ENCODE measurements around the gene SH3GL3. TPM values are rescaled to one million over a fixed set of nuclear protein-coding genes. Genes with fewer than 3 reads are reported as not detected.

SH3GL3 gene
- polyA plus RNA-seq, 1 of the 3 experiments (the other 2 are of a cell fraction) = not detected

DNA sequence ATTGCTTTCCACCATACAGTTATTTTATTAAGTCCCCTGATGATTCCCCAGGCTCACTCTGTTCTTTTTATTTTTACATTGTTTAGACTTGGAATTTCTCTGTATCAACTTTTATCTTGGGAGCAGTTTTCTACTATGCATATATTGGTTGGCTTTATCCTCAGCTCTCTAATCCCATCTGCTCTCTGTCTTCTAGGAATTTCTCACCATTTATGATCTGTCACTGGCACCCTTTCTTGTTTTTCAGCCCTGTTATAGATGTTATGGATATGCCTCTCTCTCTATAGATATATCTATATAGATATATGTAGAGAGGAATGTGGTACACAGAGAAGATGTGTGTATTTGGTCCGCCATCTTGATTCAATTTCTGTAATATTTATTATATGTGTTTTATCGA lies 90.5 kb downstream of the SH3GL3 start:
- POLR2A ChIA-PET = no interaction called here
- no peak overlapping the region for H3K9ac ChIP-seq
- TF ChIP-seq TEAD4 (IDR thresholded peaks at IDR 0.05; ENCODE audit: borderline replicate concordance, insufficient read depth) (no peak), ELF1 (IDR thresholded peaks at IDR 0.05) (no peak), SIN3A (IDR thresholded peaks at IDR 0.05; ENCODE audit: borderline replicate concordance, low read depth, low read length) (no peak), FOXJ3 (CRISPR knock-in tag; IDR thresholded peaks at IDR 0.05) (no peak), EP300 (IDR thresholded peaks at IDR 0.05; ENCODE audit: borderline replicate concordance in 1 of 2, low read depth in 1 of 2, low read length in 1 of 2) (no peak), MEF2A (IDR thresholded peaks at IDR 0.05; ENCODE audit: borderline replicate concordance, low read depth) (no peak), JUND (IDR thresholded peaks at IDR 0.05) (no peak), RCOR1 (IDR thresholded peaks at IDR 0.05; ENCODE audit: low read length) (no peak), NRF1 (IDR thresholded peaks at IDR 0.05; ENCODE audit: low read depth, low read length) (no peak), RXRA (IDR thresholded peaks at IDR 0.05; ENCODE audit: borderline replicate concordance, low read depth) (no peak), NFIC (IDR thresholded peaks at IDR 0.05; ENCODE audit: borderline replicate concordance) (no peak), FOXM1 (IDR thresholded peaks at IDR 0.05; ENCODE audit: low read depth) (no peak)
- TF ChIP-seq, protein P1, sequence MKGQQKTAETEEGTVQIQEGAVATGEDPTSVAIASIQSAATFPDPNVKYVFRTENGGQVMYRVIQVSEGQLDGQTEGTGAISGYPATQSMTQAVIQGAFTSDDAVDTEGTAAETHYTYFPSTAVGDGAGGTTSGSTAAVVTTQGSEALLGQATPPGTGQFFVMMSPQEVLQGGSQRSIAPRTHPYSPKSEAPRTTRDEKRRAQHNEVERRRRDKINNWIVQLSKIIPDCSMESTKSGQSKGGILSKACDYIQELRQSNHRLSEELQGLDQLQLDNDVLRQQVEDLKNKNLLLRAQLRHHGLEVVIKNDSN (IDR thresholded peaks at IDR 0.05; ENCODE audit: borderline replicate concordance, low read depth) = no peak
- TF ChIP-seq, protein P2, sequence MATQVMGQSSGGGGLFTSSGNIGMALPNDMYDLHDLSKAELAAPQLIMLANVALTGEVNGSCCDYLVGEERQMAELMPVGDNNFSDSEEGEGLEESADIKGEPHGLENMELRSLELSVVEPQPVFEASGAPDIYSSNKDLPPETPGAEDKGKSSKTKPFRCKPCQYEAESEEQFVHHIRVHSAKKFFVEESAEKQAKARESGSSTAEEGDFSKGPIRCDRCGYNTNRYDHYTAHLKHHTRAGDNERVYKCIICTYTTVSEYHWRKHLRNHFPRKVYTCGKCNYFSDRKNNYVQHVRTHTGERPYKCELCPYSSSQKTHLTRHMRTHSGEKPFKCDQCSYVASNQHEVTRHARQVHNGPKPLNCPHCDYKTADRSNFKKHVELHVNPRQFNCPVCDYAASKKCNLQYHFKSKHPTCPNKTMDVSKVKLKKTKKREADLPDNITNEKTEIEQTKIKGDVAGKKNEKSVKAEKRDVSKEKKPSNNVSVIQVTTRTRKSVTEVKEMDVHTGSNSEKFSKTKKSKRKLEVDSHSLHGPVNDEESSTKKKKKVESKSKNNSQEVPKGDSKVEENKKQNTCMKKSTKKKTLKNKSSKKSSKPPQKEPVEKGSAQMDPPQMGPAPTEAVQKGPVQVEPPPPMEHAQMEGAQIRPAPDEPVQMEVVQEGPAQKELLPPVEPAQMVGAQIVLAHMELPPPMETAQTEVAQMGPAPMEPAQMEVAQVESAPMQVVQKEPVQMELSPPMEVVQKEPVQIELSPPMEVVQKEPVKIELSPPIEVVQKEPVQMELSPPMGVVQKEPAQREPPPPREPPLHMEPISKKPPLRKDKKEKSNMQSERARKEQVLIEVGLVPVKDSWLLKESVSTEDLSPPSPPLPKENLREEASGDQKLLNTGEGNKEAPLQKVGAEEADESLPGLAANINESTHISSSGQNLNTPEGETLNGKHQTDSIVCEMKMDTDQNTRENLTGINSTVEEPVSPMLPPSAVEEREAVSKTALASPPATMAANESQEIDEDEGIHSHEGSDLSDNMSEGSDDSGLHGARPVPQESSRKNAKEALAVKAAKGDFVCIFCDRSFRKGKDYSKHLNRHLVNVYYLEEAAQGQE (IDR thresholded peaks at IDR 0.05; ENCODE audit: low read depth, low read length) = no peak
- TF ChIP-seq, protein P3, sequence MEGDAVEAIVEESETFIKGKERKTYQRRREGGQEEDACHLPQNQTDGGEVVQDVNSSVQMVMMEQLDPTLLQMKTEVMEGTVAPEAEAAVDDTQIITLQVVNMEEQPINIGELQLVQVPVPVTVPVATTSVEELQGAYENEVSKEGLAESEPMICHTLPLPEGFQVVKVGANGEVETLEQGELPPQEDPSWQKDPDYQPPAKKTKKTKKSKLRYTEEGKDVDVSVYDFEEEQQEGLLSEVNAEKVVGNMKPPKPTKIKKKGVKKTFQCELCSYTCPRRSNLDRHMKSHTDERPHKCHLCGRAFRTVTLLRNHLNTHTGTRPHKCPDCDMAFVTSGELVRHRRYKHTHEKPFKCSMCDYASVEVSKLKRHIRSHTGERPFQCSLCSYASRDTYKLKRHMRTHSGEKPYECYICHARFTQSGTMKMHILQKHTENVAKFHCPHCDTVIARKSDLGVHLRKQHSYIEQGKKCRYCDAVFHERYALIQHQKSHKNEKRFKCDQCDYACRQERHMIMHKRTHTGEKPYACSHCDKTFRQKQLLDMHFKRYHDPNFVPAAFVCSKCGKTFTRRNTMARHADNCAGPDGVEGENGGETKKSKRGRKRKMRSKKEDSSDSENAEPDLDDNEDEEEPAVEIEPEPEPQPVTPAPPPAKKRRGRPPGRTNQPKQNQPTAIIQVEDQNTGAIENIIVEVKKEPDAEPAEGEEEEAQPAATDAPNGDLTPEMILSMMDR (IDR thresholded peaks at IDR 0.05) = no peak
- TF ChIP-seq, protein P4, sequence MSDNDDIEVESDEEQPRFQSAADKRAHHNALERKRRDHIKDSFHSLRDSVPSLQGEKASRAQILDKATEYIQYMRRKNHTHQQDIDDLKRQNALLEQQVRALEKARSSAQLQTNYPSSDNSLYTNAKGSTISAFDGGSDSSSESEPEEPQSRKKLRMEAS (IDR thresholded peaks at IDR 0.05; ENCODE audit: low read depth) = no peak
- TF ChIP-seq, protein P5, sequence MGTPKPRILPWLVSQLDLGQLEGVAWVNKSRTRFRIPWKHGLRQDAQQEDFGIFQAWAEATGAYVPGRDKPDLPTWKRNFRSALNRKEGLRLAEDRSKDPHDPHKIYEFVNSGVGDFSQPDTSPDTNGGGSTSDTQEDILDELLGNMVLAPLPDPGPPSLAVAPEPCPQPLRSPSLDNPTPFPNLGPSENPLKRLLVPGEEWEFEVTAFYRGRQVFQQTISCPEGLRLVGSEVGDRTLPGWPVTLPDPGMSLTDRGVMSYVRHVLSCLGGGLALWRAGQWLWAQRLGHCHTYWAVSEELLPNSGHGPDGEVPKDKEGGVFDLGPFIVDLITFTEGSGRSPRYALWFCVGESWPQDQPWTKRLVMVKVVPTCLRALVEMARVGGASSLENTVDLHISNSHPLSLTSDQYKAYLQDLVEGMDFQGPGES (IDR thresholded peaks at IDR 0.05; ENCODE audit: low read depth, low read length) = no peak
- TF ChIP-seq, protein P6, sequence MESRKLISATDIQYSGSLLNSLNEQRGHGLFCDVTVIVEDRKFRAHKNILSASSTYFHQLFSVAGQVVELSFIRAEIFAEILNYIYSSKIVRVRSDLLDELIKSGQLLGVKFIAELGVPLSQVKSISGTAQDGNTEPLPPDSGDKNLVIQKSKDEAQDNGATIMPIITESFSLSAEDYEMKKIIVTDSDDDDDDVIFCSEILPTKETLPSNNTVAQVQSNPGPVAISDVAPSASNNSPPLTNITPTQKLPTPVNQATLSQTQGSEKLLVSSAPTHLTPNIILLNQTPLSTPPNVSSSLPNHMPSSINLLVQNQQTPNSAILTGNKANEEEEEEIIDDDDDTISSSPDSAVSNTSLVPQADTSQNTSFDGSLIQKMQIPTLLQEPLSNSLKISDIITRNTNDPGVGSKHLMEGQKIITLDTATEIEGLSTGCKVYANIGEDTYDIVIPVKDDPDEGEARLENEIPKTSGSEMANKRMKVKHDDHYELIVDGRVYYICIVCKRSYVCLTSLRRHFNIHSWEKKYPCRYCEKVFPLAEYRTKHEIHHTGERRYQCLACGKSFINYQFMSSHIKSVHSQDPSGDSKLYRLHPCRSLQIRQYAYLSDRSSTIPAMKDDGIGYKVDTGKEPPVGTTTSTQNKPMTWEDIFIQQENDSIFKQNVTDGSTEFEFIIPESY (IDR thresholded peaks at IDR 0.05; ENCODE audit: borderline replicate concordance, low read depth) = no peak
- H3K9me3 ChIP-seq = no peaks in the 10 kb centered on the region
- H3F3A ChIP-seq (replicated peaks; ENCODE audit: insufficient read depth) = no peaks in the 10 kb centered on the region
- WGBS (ENCODE audit: low lambda C conversion rate) = 9% methylated on average over 2 of the region's 2 CpGs
- H3K4me3 ChIP-seq (ENCODE audit: low read depth in 2 of 2, low read length in 1 of 2) = no peak overlapping the region
- no peak overlapping the region for H2AFZ ChIP-seq (ENCODE audit: low read depth)
- no peak overlapping the region for H3K27ac ChIP-seq (ENCODE audit: low read depth in 2 of 2, low read length in 1 of 2)
- H3K36me3 ChIP-seq (replicated peaks in 1 of 2; ENCODE audit: control insufficient read depth in 1 of 2, insufficient read depth in 2 of 2, low read length in 1 of 2) = no peaks in the 10 kb centered on the region
- H3K9me2 ChIP-seq = no peaks in the 10 kb centered on the region
- no peaks in the 10 kb centered on the region for H4K20me1 ChIP-seq (ENCODE audit: insufficient read depth)
- H3K27me3 ChIP-seq (ENCODE audit: insufficient read depth) = no peaks in the 10 kb centered on the region
- no peak for DNase-seq
- no peaks in the 10 kb centered on the region for H3K79me2 ChIP-seq (ENCODE audit: insufficient read depth)
- H3K4me2 ChIP-seq = no peak overlapping the region
- no peaks in the 10 kb centered on the region for H3K4me1 ChIP-seq (ENCODE audit: control insufficient read depth in 1 of 2, insufficient read depth in 2 of 2, low read depth in 1 of 2, low read length in 1 of 2)
- CTCF ChIA-PET = no interaction called here

Measured in SK-N-SH (cell line).